ENCODE data around the gene INPP4A. TPM values are rescaled to one million over a fixed set of nuclear protein-coding genes. Genes with fewer than 3 reads are reported as not detected.

Gene INPP4A
- total and polyA plus RNA-seq, 2 donors (not counting 3 experiments of a cell fraction or from before 2014, with no cell fraction given): 14.9 to 28.8 TPM

DNA sequence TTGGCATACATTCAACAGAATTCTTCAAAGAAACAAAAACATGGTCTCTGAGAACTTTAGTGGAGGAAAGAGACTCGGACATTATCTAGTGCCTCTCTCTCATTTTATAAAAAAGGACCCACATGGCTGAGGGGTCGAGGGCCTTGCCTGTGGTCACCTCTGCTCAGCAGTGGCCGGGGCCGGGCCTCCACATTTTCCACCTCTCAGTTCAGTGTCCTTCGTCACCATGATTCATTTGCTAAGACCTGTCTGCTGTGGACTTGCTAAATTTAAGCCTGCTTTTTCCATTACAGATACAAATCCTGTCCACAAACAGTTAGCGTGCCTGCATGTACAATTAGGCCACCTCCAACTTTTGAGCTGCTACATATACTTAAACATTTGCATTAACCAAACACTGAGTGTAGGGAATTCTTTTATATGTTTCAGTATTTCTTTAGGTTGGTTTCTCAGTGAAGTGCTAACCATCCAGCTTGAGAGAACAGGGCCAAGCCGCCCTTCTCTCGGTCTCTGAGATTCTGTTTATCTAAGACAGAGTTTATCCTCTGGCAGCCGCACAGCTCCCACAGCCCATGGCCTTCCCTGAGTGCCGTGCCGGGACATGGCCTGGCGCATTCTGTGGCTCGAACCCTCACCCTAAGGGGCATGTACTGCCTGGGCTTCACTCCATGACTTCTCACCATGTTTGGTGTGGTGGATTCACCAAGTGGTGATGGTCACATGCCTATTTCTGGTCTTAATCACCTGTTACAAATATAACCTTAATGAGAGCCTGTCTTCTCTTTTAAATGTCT is 117.4 kb downstream of the INPP4A start:
- DNase-seq (ENCODE audit: low read depth, low spot score) (no peak), FAIRE-seq (no peak)
- Histone ChIP-seq H3K27ac (ENCODE audit: insufficient read depth, low read depth, low read length) (no peak overlapping the region), H3K27me3 (ENCODE audit: control insufficient read depth in 2 of 2, insufficient read depth in 2 of 2, low read length in 2 of 2) (no peaks in the 10 kb centered on the region), H3K4me3 (replicated peaks in 1 of 3; ENCODE audit: insufficient read depth in 1 of 3, low read depth in 1 of 3, low read length in 3 of 3) (no peak overlapping the region), H3K9me1 (replicated peaks; ENCODE audit: control insufficient read depth, extremely low read depth, insufficient read depth, low read length) (no peaks in the 10 kb centered on the region), H3K4me2 (ENCODE audit: insufficient read depth, low read length) (no peak overlapping the region), H3K4me1 (ENCODE audit: control insufficient read depth, extremely low read depth, insufficient read depth, low read length) (no peaks in the 10 kb centered on the region), H3K79me2 (ENCODE audit: control insufficient read depth, insufficient read depth, low read length) (no peaks in the 10 kb centered on the region), H3K9ac (replicated peaks; ENCODE audit: extremely low read depth, insufficient read depth, low read length) (no peak overlapping the region), H2AFZ (ENCODE audit: low read depth, low read length) (no peak overlapping the region), H3K9me3 (replicated peaks; ENCODE audit: control insufficient read depth, insufficient read depth, low read length) (no peaks in the 10 kb centered on the region), H4K20me1 (replicated peaks; ENCODE audit: control insufficient read depth, extremely low read depth, insufficient read depth, low read length) (no peaks in the 10 kb centered on the region), H3K36me3 (ENCODE audit: control insufficient read depth in 2 of 2, extremely low read depth in 1 of 2, insufficient read depth in 2 of 2, low read length in 2 of 2) (peaks cover 2 to 21% of the 10 kb centered on the region in 2 experiments)
- intact Hi-C loops (cut with micrococcal nuclease) (no loop called here), dilution Hi-C loops (cut with MboI; ENCODE audit: extremely low pct_ligation_motif_present, low sequenced_read_pairs) (no loop called here)
- TF ChIP-seq, protein P1, sequence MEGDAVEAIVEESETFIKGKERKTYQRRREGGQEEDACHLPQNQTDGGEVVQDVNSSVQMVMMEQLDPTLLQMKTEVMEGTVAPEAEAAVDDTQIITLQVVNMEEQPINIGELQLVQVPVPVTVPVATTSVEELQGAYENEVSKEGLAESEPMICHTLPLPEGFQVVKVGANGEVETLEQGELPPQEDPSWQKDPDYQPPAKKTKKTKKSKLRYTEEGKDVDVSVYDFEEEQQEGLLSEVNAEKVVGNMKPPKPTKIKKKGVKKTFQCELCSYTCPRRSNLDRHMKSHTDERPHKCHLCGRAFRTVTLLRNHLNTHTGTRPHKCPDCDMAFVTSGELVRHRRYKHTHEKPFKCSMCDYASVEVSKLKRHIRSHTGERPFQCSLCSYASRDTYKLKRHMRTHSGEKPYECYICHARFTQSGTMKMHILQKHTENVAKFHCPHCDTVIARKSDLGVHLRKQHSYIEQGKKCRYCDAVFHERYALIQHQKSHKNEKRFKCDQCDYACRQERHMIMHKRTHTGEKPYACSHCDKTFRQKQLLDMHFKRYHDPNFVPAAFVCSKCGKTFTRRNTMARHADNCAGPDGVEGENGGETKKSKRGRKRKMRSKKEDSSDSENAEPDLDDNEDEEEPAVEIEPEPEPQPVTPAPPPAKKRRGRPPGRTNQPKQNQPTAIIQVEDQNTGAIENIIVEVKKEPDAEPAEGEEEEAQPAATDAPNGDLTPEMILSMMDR (IDR thresholded peaks at IDR 0.05; ENCODE audit: extremely low read depth in 1 of 2, insufficient read depth in 1 of 2, low read depth in 1 of 2, low read length in 2 of 2): no peak
- no peak for TF ChIP-seq MYC (IDR thresholded peaks at IDR 0.05; ENCODE audit: low read depth, low read length)
- TF ChIP-seq JUN (IDR thresholded peaks at IDR 0.05; ENCODE audit: borderline replicate concordance, insufficient read depth, insufficient read length, low read depth): no peak
- TF ChIP-seq, protein P2, sequence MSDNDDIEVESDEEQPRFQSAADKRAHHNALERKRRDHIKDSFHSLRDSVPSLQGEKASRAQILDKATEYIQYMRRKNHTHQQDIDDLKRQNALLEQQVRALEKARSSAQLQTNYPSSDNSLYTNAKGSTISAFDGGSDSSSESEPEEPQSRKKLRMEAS (IDR thresholded peaks at IDR 0.05; ENCODE audit: insufficient read depth, insufficient read length): no peak
- no peak for TF ChIP-seq FOS (IDR thresholded peaks at IDR 0.05; ENCODE audit: borderline replicate concordance, insufficient read depth, low read length)
- POLR2A ChIA-PET: no interaction called here
- CTCF ChIA-PET: interaction anchor here (0.6 to 2.2 kb wide), 3 partner anchors 12 to 232 kb away, joined by 3 to 9 read pairs (median 4); no protein-coding TSS in a partner anchor
- BruUV-seq (replicated peaks): no TSS peak

All from endothelial cell of umbilical vein (primary cell).